Heart right ventricle (tissue), 16 donors: ENCODE data around the gene DAB2IP. TPM values are rescaled to one million over a fixed set of nuclear protein-coding genes. Genes with fewer than 3 reads are reported as not detected.

ENCODE experiments used
- ATAC-seq, 8 donors: fragments of 200-7000 bp; cut with Tn5 transposase; one replicate each; pipeline ENCODE4 v1.9.1; 2020; ENCODE audit warnings: mild to moderate bottlenecking in 8 of 8, moderate library complexity in 8 of 8, moderate number of reproducible peaks in 1 of 8
- DNase-seq, 2 donors: peaks; one replicate each; pipeline ENCODE4 v3.0.0-alpha.2; 2020
- H3K27ac ChIP-seq, 10 donors: fragments of 200-600 bp; sonication (generic) in 2 of 10; one replicate each; pipeline versions ENCODE4 v1.5.0 to v1.8.0; 2020 to 2022; ENCODE audit warnings: mild to moderate bottlenecking in 3 of 10
- H3K27me3 ChIP-seq, 7 donors: fragments of 200-600 bp; one replicate each; pipeline ENCODE4 v1.8.0; 2021 to 2022; ENCODE audit warnings: mild to moderate bottlenecking in 2 of 7
- H3K36me3 ChIP-seq, 9 donors: fragments of 200-600 bp; sonication (generic) in 1 of 9; one replicate each; pipeline versions ENCODE4 v1.5.0 to v1.8.0; 2020 to 2022; ENCODE audit warnings: mild to moderate bottlenecking in 2 of 9
- H3K4me1 ChIP-seq, 9 donors: fragments of 200-600 bp; sonication (generic) in 1 of 9; one replicate each; pipeline versions ENCODE4 v1.5.0 to v1.8.0; 2020 to 2022; ENCODE audit warnings: mild to moderate bottlenecking in 4 of 9
- H3K4me3 ChIP-seq, 10 donors: fragments of 200-600 bp; sonication (generic) in 2 of 10; one replicate each; pipeline versions ENCODE4 v1.5.0 to v1.8.0; 2020 to 2022; ENCODE audit warnings: mild to moderate bottlenecking in 7 of 10, moderate library complexity in 2 of 10
- H3K9me3 ChIP-seq, 11 donors: fragments of 200-600 bp in 10 of 11; sonication (generic) in 2 of 11; one replicate each; pipeline versions ENCODE4 v1.5.0 to v1.8.0; 2013 to 2022; ENCODE audit warnings: mild to moderate bottlenecking in 2 of 11, control low read depth in 1 of 11, moderate library complexity in 1 of 11
- WGBS, 2 donors: extraction: QIAGEN DNeasy Blood & Tissue Kit; methylation state at CpG; one replicate each; pipeline ENCODE4 v1.1.7; 2013; ENCODE audit warnings: inconsistent platforms in 1 of 2; 5-methylcytosine and 5-hydroxymethylcytosine counted together
- intact Hi-C, 10 donors: fragments of 100-400 bp; cut with DNase I; formaldehyde crosslinking; loops; one replicate each; pipeline versions ENCODE4 v1.11.1 to v1.14.2; 2022
- polyA plus RNA-seq, 2 donors: library from polyadenylated mRNA; stranded (reverse); fragments of 200-250 nt; gene quantifications; one replicate each; pipeline ENCODE4 v1.2.3, GENCODE V29; 2013
- total RNA-seq, 10 donors: library from RNA; stranded (reverse); fragmentation: NEBNext Ultra II Directional in 3 of 10; extraction: Animal tissue kit (Norgen Biotek cat#: 25700) in 3 of 10; gene quantifications; one replicate each; pipeline versions ENCODE4 v1.2.1 to v1.2.4, GENCODE V29; 2021 to 2023
- TF ChIP-seq, protein P1 (sequence below), 9 donors: fragments of 200-600 bp; sonication (generic) in 2 of 9; IDR thresholded peaks; one replicate each; pipeline versions ENCODE4 v1.5.0 to v1.8.0; 2021 to 2022; ENCODE audit warnings: antibody characterized with exemption in 9 of 9, mild to moderate bottlenecking in 5 of 9, moderate library complexity in 1 of 9
- donor health status: Arrhythmogenic right ventricular cardiomyopathy.
- donor health status: ischemic (EF 13 %, LVEDD 7.1; RV severe dilation, severe dysfunction).
- donor health status: healthy with polysubstance abuse.
- donor health status: DM: no; HTN: yes; CAD: no.
- donor health status: DM: no; HTN: no; CAD: no.
- donor health status: ischemic (EF 25% LVEDD 6.9; RV normal size, moderate dysfunction).
- donor health status: ischemic (EF 25% LVEDD 5.7; RV mildly dilated, moderate dysfunction).
- donor health status: healthy.
- donor health status: DM: yes; HTN: yes; CAD: no.
- donor health status: Ischemic cardiomyopathy.
- donor health status: ischemic (EF 35%, LVEDD 5.7; RV mildly dilated, moderate dysfunction).
- donor health status: nonischemic (EF 11% LVEDD 7.7; RV severe dilation, severe dysfunction).
- donor health status: DM: yes; HTN: yes; CAD: no.
- donor health status: PGD.
- donor health status: ischemic (EF 29% LVEDD 5.4; RV normal size, mild dysfunction).
- donor health status: nonischemic (EF 23%, LVEDD 6.1; RV moderate dilation, normal function).

Gene DAB2IP
- total and polyA plus RNA-seq, 12 donors: 18.1 to 71.1 (median 52.8) TPM

DNA sequence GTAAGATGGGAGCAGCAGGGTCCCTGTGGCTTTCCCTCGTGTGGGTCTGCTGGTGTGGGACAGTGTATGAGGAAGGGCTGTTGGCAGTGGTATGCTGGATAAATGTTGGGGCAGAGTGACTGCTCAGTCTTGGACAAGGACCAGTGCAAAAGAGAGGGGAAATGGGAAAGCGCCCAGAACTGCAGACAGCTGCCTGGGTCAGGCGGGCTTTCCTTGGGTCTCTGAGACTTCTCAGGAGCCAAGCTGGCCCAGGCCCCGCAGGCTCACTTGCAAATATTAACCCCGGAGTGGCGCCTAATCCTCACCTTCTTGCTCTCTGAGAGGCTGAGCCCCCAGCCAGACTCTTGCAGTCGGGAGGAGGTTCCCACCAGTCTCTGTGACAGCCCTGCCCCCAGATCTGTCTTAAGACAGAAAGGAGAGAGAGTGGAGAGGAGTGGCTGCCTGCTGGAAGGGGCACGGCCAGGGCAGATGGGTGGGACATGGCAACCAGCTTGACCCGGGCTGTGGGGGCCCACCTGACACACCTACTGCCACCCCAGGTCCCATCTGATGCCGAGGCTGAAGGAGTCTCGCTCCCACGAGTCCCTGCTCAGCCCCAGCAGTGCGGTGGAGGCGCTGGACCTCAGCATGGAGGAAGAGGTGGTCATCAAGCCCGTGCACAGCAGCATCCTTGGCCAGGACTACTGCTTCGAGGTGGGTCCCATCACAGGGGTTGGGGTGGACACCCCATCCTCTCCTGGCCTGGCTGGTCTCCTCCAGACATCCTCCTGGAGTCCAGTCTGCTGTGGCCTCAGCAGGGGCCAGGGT lies 105.2 kb downstream of the DAB2IP start:
- peak overlapping the region in 2 of 10 donors; percentile 18 to 37 for H3K27ac ChIP-seq
- intact Hi-C loops: no loop called here
- H3K4me3 ChIP-seq: no peak overlapping the region
- TF ChIP-seq, protein P1, sequence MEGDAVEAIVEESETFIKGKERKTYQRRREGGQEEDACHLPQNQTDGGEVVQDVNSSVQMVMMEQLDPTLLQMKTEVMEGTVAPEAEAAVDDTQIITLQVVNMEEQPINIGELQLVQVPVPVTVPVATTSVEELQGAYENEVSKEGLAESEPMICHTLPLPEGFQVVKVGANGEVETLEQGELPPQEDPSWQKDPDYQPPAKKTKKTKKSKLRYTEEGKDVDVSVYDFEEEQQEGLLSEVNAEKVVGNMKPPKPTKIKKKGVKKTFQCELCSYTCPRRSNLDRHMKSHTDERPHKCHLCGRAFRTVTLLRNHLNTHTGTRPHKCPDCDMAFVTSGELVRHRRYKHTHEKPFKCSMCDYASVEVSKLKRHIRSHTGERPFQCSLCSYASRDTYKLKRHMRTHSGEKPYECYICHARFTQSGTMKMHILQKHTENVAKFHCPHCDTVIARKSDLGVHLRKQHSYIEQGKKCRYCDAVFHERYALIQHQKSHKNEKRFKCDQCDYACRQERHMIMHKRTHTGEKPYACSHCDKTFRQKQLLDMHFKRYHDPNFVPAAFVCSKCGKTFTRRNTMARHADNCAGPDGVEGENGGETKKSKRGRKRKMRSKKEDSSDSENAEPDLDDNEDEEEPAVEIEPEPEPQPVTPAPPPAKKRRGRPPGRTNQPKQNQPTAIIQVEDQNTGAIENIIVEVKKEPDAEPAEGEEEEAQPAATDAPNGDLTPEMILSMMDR (IDR thresholded peaks at IDR 0.05): no peak
- peaks cover 0 to 52% (median 21%) of the 10 kb centered on the region in 9 donors for H3K36me3 ChIP-seq
- no peak for ATAC-seq
- H3K4me1 ChIP-seq: peaks cover 34 to 67% (median 59%) of the 10 kb centered on the region in 9 donors
- H3K9me3 ChIP-seq: no peaks in the 10 kb centered on the region
- no peaks in the 10 kb centered on the region for H3K27me3 ChIP-seq
- no peak for DNase-seq
- WGBS, 2 donors: 67% methylated on average over 16 of the region's 16 CpGs

DNA sequence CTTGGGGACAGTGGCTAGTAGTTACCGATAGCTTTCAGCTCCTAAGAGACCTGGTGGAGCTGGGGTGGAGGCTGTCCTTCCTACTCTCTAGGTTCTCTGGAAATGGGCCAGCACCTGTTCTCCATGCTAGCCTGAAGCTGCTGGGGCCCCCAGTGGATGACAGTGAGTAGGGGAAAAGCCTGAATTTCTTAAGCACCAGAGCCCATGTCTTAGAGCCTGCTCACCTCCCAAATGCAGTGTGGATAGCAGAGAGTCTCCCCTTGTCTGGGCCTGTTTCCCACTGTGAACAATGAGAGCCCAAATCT lies 105.8 kb downstream of the DAB2IP start:
- Histone ChIP-seq H3K4me3 (no peak overlapping the region), H3K36me3 (peaks cover 0 to 58% (median 26%) of the 10 kb centered on the region in 9 donors), H3K4me1 (peaks cover 33 to 62% (median 53%) of the 10 kb centered on the region in 9 donors), H3K27ac (peak overlapping the region in 1 of 10 donors; percentile 37), H3K27me3 (no peaks in the 10 kb centered on the region), H3K9me3 (no peaks in the 10 kb centered on the region)
- no peak for DNase-seq
- TF ChIP-seq, protein P1 (IDR thresholded peaks at IDR 0.05): no peak
- no peak for ATAC-seq
- intact Hi-C loops: no loop called here
- WGBS, 2 donors: 64 to 67% methylated on average over 1 of the region's 1 CpG

DNA sequence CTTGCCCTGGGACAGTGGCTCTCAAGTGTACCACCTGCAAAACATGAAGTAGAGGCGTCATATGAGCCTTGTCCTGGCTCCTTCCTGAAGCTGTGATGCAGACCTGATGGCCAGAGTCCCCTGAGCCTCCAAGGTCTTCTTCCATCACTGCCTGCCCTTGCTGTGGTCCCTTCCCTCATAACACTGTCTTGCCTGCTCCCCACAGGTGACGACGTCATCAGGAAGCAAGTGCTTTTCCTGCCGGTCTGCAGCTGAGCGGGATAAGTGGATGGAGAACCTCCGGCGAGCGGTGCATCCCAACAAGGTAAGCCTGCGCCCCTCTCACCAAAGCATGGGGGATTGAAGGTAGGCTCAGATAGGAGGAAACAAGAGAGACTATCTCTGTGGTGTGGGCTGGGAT lies 107.3 kb downstream of the DAB2IP start:
- ATAC-seq: no peak
- TF ChIP-seq, protein P1 (IDR thresholded peaks at IDR 0.05): no peak
- DNase-seq: no peak
- Histone ChIP-seq H3K36me3 (peaks cover 0 to 72% (median 35%) of the 10 kb centered on the region in 9 donors), H3K4me1 (peaks cover 18 to 54% (median 42%) of the 10 kb centered on the region in 9 donors), H3K27ac (no peak overlapping the region), H3K27me3 (no peaks in the 10 kb centered on the region), H3K4me3 (no peak overlapping the region), H3K9me3 (no peaks in the 10 kb centered on the region)
- 70 to 77% methylated on average over 9 of the region's 9 CpGs for WGBS, 2 donors
- intact Hi-C loops: no loop called here

DNA sequence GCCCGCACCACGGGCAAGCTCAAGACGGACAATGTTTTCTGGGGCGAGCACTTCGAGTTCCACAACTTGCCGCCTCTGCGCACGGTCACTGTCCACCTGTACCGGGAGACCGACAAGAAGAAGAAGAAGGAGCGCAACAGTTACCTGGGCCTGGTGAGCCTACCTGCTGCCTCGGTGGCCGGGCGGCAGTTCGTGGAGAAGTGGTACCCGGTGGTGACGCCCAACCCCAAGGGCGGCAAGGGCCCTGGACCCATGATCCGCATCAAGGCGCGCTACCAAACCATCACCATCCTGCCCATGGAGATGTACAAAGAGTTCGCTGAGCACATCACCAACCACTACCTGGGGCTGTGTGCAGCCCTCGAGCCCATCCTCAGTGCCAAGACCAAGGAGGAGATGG lies 108.6 kb downstream of the DAB2IP start:
- Histone ChIP-seq H3K27me3 (no peaks in the 10 kb centered on the region), H3K4me3 (no peak overlapping the region), H3K36me3 (peaks cover 0 to 85% (median 42%) of the 10 kb centered on the region in 9 donors), H3K27ac (no peak overlapping the region), H3K9me3 (no peaks in the 10 kb centered on the region), H3K4me1 (peaks cover 18 to 54% (median 42%) of the 10 kb centered on the region in 9 donors)
- WGBS, 2 donors: 98% methylated on average over 23 of the region's 23 CpGs
- intact Hi-C loops: loop anchor here in 1 of 10 donors (5.0 kb wide), 1 partner anchor 48 kb away; no protein-coding TSS in a partner anchor
- no peak for ATAC-seq
- TF ChIP-seq, protein P1 (IDR thresholded peaks at IDR 0.05): no peak
- no peak for DNase-seq
